ENCODE measurements around the gene CDK1.

GRCh38 chr10:60753817-60754216 is 24.5 kb upstream of the CDK1 start:
- TF ChIP-seq CTCF (IDR thresholded peaks at IDR 0.05; ENCODE audit: insufficient read depth, low read length, poor library complexity, severe bottlenecking) = no peak
- TF ChIP-seq EZH2phosphoT487 (conservative IDR thresholded peaks at IDR 0.05; ENCODE audit: low read length) = no peak

Measured in SU-DHL-6 (cell line).